ENCODE results near the gene ESYT3. TPM values are rescaled to one million over a fixed set of nuclear protein-coding genes. Genes with fewer than 3 reads are reported as not detected.

ESYT3 gene
- total RNA-seq, 2 experiments from 2014 or later: not detected

DNA sequence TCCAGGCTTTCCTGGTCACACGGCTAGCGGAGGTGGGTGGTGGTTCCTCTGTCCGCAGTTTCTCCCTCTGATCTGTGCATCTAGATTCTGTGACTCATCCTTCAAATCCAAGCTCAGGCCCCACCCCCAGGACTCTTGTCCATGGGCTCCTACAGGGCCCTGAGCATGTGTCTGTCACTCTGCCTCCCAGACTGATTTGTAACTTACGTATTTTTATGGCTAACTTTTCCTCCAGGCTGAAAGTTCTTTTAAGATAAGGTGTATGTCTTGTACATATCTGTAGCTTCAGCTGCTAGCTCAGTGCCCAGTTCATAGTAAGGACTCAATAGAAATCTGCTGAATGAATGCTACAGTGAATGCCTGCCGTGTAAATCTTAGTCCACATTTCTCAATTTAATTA lies 8.0 kb downstream of the ESYT3 start:
- DNase-seq (ENCODE audit: low spot score): no peak
- ChIA-PET POLR2A (interaction anchor here (0.6 kb wide), 1 partner anchor 900 kb away, joined by 3 read pairs; no protein-coding TSS in a partner anchor), CTCF (ENCODE audit: unreplicated experiment) (no interaction called here)
- no peak overlapping the region for H3K27ac ChIP-seq (ENCODE audit: low read depth, low read length, poor library complexity, severe bottlenecking)
- H3K79me2 ChIP-seq (ENCODE audit: insufficient read depth, low read depth, low read length): no peaks in the 10 kb centered on the region
- H3K4me1 ChIP-seq (ENCODE audit: insufficient read depth, low read length, poor library complexity, severe bottlenecking): no peaks in the 10 kb centered on the region
- no peak overlapping the region for H2AFZ ChIP-seq (ENCODE audit: low read length)
- H3K9me3 ChIP-seq (ENCODE audit: low read length): no peaks in the 10 kb centered on the region
- no peaks in the 10 kb centered on the region for H4K20me1 ChIP-seq (ENCODE audit: insufficient read depth, low read length)
- intact Hi-C loops (cut with micrococcal nuclease; ENCODE audit: unreplicated experiment): no loop called here
- TF ChIP-seq, protein P1, sequence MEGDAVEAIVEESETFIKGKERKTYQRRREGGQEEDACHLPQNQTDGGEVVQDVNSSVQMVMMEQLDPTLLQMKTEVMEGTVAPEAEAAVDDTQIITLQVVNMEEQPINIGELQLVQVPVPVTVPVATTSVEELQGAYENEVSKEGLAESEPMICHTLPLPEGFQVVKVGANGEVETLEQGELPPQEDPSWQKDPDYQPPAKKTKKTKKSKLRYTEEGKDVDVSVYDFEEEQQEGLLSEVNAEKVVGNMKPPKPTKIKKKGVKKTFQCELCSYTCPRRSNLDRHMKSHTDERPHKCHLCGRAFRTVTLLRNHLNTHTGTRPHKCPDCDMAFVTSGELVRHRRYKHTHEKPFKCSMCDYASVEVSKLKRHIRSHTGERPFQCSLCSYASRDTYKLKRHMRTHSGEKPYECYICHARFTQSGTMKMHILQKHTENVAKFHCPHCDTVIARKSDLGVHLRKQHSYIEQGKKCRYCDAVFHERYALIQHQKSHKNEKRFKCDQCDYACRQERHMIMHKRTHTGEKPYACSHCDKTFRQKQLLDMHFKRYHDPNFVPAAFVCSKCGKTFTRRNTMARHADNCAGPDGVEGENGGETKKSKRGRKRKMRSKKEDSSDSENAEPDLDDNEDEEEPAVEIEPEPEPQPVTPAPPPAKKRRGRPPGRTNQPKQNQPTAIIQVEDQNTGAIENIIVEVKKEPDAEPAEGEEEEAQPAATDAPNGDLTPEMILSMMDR (conservative IDR thresholded peaks at IDR 0.05; ENCODE audit: low read length): no peak
- TF ChIP-seq EZH2phosphoT487 (IDR thresholded peaks at IDR 0.05; ENCODE audit: borderline replicate concordance, low read depth, low read length): no peak
- H3K36me3 ChIP-seq (ENCODE audit: insufficient read depth, low read length): no peaks in the 10 kb centered on the region
- no peak overlapping the region for H3K4me2 ChIP-seq (ENCODE audit: low read length)
- no TSS peak for BruUV-seq (replicated peaks)
- H3K9me2 ChIP-seq (ENCODE audit: insufficient read depth, low read length): no peaks in the 10 kb centered on the region
- H3K4me3 ChIP-seq (ENCODE audit: low read depth, low read length, poor library complexity, severe bottlenecking): no peak overlapping the region

DNA sequence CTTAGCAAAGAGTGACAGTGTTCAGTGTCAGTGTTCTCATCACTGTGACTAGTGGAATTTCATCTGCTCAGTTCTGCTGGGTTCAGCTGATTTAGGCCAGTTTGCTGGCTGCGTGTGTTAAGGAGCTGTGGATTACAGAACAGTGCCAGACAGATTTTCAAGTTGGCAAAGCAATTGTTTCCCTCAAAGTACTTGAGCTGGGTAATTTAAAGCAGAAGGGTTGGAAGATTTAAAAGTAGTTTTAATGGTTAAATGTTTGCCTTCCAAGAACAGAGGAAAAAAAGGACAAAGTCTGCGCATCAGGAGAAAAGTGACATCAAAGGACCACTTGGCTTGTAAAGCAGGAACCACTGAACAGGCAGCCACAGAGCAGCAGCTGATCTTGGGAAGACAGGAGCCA lies 8.7 kb downstream of the ESYT3 start:
- intact Hi-C loops (cut with micrococcal nuclease; ENCODE audit: unreplicated experiment): no loop called here
- TF ChIP-seq, protein P1 (conservative IDR thresholded peaks at IDR 0.05; ENCODE audit: low read length): no peak
- no peak for TF ChIP-seq EZH2phosphoT487 (IDR thresholded peaks at IDR 0.05; ENCODE audit: borderline replicate concordance, low read depth, low read length)
- no peaks in the 10 kb centered on the region for H4K20me1 ChIP-seq (ENCODE audit: insufficient read depth, low read length)
- no peaks in the 10 kb centered on the region for H3K79me2 ChIP-seq (ENCODE audit: insufficient read depth, low read depth, low read length)
- H3K36me3 ChIP-seq (ENCODE audit: insufficient read depth, low read length): no peaks in the 10 kb centered on the region
- no peak overlapping the region for H3K27ac ChIP-seq (ENCODE audit: low read depth, low read length, poor library complexity, severe bottlenecking)
- DNase-seq (ENCODE audit: low spot score): no peak
- no peak overlapping the region for H3K4me2 ChIP-seq (ENCODE audit: low read length)
- POLR2A ChIA-PET: no interaction called here
- no TSS peak for BruUV-seq (replicated peaks)
- H3K4me3 ChIP-seq (ENCODE audit: low read depth, low read length, poor library complexity, severe bottlenecking): no peak overlapping the region
- H3K9me2 ChIP-seq (ENCODE audit: insufficient read depth, low read length): no peaks in the 10 kb centered on the region
- CTCF ChIA-PET (ENCODE audit: unreplicated experiment): no interaction called here
- H3K9me3 ChIP-seq (ENCODE audit: low read length): no peaks in the 10 kb centered on the region
- H2AFZ ChIP-seq (ENCODE audit: low read length): no peak overlapping the region
- no peaks in the 10 kb centered on the region for H3K4me1 ChIP-seq (ENCODE audit: insufficient read depth, low read length, poor library complexity, severe bottlenecking)

DNA sequence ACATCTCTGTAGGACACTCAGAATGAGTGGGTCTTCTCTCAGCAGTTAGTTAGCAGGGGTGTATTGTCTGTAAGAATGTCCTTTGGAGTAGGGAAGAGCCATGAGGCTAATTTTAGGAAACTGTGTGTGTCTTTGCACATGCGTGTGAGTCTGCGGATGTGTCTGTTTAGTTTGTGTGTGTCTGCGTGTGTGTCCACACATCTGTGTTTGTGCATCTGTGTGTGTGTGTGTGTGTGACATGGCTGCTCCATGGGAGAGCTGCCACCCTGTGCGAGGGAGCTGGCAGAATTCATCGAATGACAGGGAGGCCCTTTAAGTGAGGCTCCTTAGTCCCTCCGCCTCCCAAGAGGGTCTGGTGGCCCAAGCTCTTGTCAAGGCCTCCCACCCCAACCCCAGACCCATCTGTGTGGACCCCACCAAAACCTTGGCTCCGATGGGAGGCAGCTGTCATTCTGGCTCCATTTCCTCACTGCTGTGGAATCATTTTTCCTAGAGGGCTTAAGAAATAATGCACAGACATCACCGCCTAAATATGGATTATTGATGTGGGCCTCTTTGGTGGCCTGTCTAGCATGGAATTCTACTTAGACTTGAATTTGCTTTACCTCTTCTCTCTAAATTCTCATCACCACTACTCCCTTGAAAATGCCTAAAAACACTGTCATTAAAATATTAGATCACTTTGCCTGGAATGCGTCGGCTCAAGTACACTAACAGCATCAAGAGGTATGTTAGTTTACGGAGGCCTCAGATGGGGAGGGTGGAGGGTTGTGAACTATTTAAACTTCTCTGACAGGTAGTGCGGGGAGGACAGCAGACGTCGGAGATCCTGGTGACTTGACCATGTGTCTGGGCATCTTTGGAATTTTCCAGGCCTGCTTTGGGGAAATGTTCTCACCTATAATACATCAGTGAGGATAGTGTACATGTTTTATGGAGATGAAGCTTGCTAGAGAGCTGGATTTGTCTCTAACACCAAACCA lies 9.4 kb downstream of the ESYT3 start:
- H4K20me1 ChIP-seq (ENCODE audit: insufficient read depth, low read length): no peaks in the 10 kb centered on the region
- H3K4me2 ChIP-seq (ENCODE audit: low read length): no peak overlapping the region
- H3K9me3 ChIP-seq (ENCODE audit: low read length): no peaks in the 10 kb centered on the region
- H3K4me3 ChIP-seq (ENCODE audit: low read depth, low read length, poor library complexity, severe bottlenecking): no peak overlapping the region
- no peaks in the 10 kb centered on the region for H3K4me1 ChIP-seq (ENCODE audit: insufficient read depth, low read length, poor library complexity, severe bottlenecking)
- no peaks in the 10 kb centered on the region for H3K36me3 ChIP-seq (ENCODE audit: insufficient read depth, low read length)
- DNase-seq (ENCODE audit: low spot score): no peak
- no peak overlapping the region for H2AFZ ChIP-seq (ENCODE audit: low read length)
- no peaks in the 10 kb centered on the region for H3K9me2 ChIP-seq (ENCODE audit: insufficient read depth, low read length)
- intact Hi-C loops (cut with micrococcal nuclease; ENCODE audit: unreplicated experiment): no loop called here
- no peaks in the 10 kb centered on the region for H3K79me2 ChIP-seq (ENCODE audit: insufficient read depth, low read depth, low read length)
- no peak for TF ChIP-seq EZH2phosphoT487 (IDR thresholded peaks at IDR 0.05; ENCODE audit: borderline replicate concordance, low read depth, low read length)
- TF ChIP-seq, protein P1 (conservative IDR thresholded peaks at IDR 0.05; ENCODE audit: low read length): no peak
- ChIA-PET POLR2A (no interaction called here), CTCF (ENCODE audit: unreplicated experiment) (no interaction called here)
- H3K27ac ChIP-seq (ENCODE audit: low read depth, low read length, poor library complexity, severe bottlenecking): no peak overlapping the region
- BruUV-seq (replicated peaks): no TSS peak

Data from OCI-LY7 (cell line).